HEK293 (cell line): ENCODE data around the gene ERAL1.

Source experiments
- BCL11A ChIP-seq: fragments of 450-650 bp; formaldehyde crosslinking; IDR thresholded peaks from 2 replicates; pipeline ENCODE4 v1.5.1; 2016; ENCODE audit warnings: low read depth, missing biosample characterization, missing genetic modification characterization
- GFI1B ChIP-seq: fragments of 450-650 bp; formaldehyde crosslinking; IDR thresholded peaks from 2 replicates; pipeline ENCODE4 v1.5.1; 2016; ENCODE audit warnings: missing biosample characterization, missing genetic modification characterization
- HIC1 ChIP-seq: fragments of 450-650 bp; formaldehyde crosslinking; IDR thresholded peaks from 2 replicates; pipeline ENCODE4 v1.5.1; 2016; ENCODE audit warnings: missing biosample characterization, missing genetic modification characterization
- HOXC10 ChIP-seq: sonication (generic); formaldehyde crosslinking; IDR thresholded peaks from 2 replicates; pipeline ENCODE4 v1.8.1; 2023; ENCODE audit warnings: mild to moderate bottlenecking, missing genetic modification reagents
- KLF16 ChIP-seq: fragments of 450-650 bp; formaldehyde crosslinking; IDR thresholded peaks from 2 replicates; pipeline ENCODE4 v1.5.1; 2017; ENCODE audit warnings: missing biosample characterization, missing genetic modification characterization
- KLF7 ChIP-seq: fragments of 450-650 bp; formaldehyde crosslinking; IDR thresholded peaks from 2 replicates; pipeline ENCODE4 v1.5.1; 2016; ENCODE audit warnings: missing biosample characterization, missing genetic modification characterization, borderline replicate concordance
- KLF9 ChIP-seq: fragments of 450-650 bp; formaldehyde crosslinking; IDR thresholded peaks from 2 replicates; pipeline ENCODE4 v1.5.1; 2016; ENCODE audit warnings: missing biosample characterization, missing genetic modification characterization, low read depth
- PRDM6 ChIP-seq: fragments of 450-650 bp; formaldehyde crosslinking; IDR thresholded peaks from 2 replicates; pipeline ENCODE4 v1.5.1; 2017; ENCODE audit warnings: missing biosample characterization, missing genetic modification characterization
- SCRT2 ChIP-seq: fragments of 450-650 bp; formaldehyde crosslinking; IDR thresholded peaks from 2 replicates; pipeline ENCODE4 v1.5.1; 2016; ENCODE audit warnings: missing biosample characterization, missing genetic modification characterization
- ZBTB6 ChIP-seq: fragments of 450-650 bp; formaldehyde crosslinking; IDR thresholded peaks from 2 replicates; pipeline ENCODE4 v1.5.1; 2017; ENCODE audit warnings: missing biosample characterization, missing genetic modification characterization
- ZFHX2 ChIP-seq: fragments of 450-650 bp; formaldehyde crosslinking; conservative IDR thresholded peaks from 2 replicates; pipeline ENCODE4 v1.5.1; 2016; ENCODE audit warnings: missing biosample characterization, missing genetic modification characterization
- ZFP69B ChIP-seq: fragments of 450-650 bp; formaldehyde crosslinking; IDR thresholded peaks from 2 replicates; pipeline ENCODE4 v1.5.1; 2016; ENCODE audit warnings: missing biosample characterization, missing genetic modification characterization
- ZIC2 ChIP-seq: fragments of 450-650 bp; formaldehyde crosslinking; IDR thresholded peaks from 2 replicates; pipeline ENCODE4 v1.5.1; 2016; ENCODE audit warnings: missing biosample characterization, missing genetic modification characterization
- ZNF146 ChIP-seq: fragments of 450-650 bp; formaldehyde crosslinking; IDR thresholded peaks from 2 replicates; pipeline ENCODE4 v1.5.1; 2016; ENCODE audit warnings: missing biosample characterization, missing genetic modification characterization
- ZNF157 ChIP-seq: fragments of 450-650 bp; formaldehyde crosslinking; IDR thresholded peaks from 2 replicates; pipeline ENCODE4 v1.5.1; 2016; ENCODE audit warnings: missing biosample characterization, missing genetic modification characterization
- ZNF18 ChIP-seq: fragments of 450-650 bp; formaldehyde crosslinking; IDR thresholded peaks from 2 replicates; pipeline ENCODE4 v1.5.1; 2016; ENCODE audit warnings: missing biosample characterization, missing genetic modification characterization
- ZNF2 ChIP-seq: fragments of 450-650 bp; formaldehyde crosslinking; IDR thresholded peaks from 2 replicates; pipeline ENCODE4 v1.5.1; 2016; ENCODE audit warnings: missing biosample characterization, missing genetic modification characterization
- ZNF214 ChIP-seq: fragments of 450-650 bp; formaldehyde crosslinking; IDR thresholded peaks from 2 replicates; pipeline ENCODE4 v1.5.1; 2017; ENCODE audit warnings: missing biosample characterization, mild to moderate bottlenecking, missing genetic modification characterization, borderline replicate concordance
- ZNF223 ChIP-seq: fragments of 450-650 bp; formaldehyde crosslinking; IDR thresholded peaks from 2 replicates; pipeline ENCODE4 v1.5.1; 2016; ENCODE audit warnings: missing biosample characterization, missing genetic modification characterization
- ZNF26 ChIP-seq: fragments of 450-650 bp; formaldehyde crosslinking; IDR thresholded peaks from 2 replicates; pipeline ENCODE4 v1.5.1; 2016; ENCODE audit warnings: missing biosample characterization, missing genetic modification characterization
- ZNF274 ChIP-seq, 2 experiments: fragments of 200-500 bp in 1 of 2; fragments of 450-650 bp in 1 of 2; sonication (Bioruptor generic) in 1 of 2; formaldehyde crosslinking in 1 of 2; IDR thresholded peaks; 2 replicates each; pipeline versions ENCODE4 v1.5.1 to v1.6.1; 2014 to 2016; ENCODE audit warnings: borderline replicate concordance in 1 of 2, inconsistent platforms in 1 of 2, low read length in 1 of 2, missing biosample characterization in 1 of 2, missing genetic modification characterization in 1 of 2
- ZNF311 ChIP-seq: fragments of 450-650 bp; formaldehyde crosslinking; IDR thresholded peaks from 2 replicates; pipeline ENCODE4 v1.5.1; 2017; ENCODE audit warnings: missing biosample characterization, missing genetic modification characterization, borderline replicate concordance
- ZNF335 ChIP-seq: fragments of 450-650 bp; formaldehyde crosslinking; conservative IDR thresholded peaks from 2 replicates; pipeline ENCODE4 v1.5.1; 2016; ENCODE audit warnings: missing biosample characterization, missing genetic modification characterization
- ZNF513 ChIP-seq: fragments of 450-650 bp; IDR thresholded peaks from 2 replicates; pipeline ENCODE4 v1.5.1; 2018; ENCODE audit warnings: missing biosample characterization, missing genetic modification characterization
- ZNF692 ChIP-seq: fragments of 450-650 bp; formaldehyde crosslinking; IDR thresholded peaks from 2 replicates; pipeline ENCODE4 v1.5.1; 2016; ENCODE audit warnings: missing biosample characterization, missing genetic modification characterization
- ZNF785 ChIP-seq: fragments of 450-650 bp; formaldehyde crosslinking; IDR thresholded peaks from 2 replicates; pipeline ENCODE4 v1.5.1; 2016; ENCODE audit warnings: missing biosample characterization, missing genetic modification characterization
- ZXDB ChIP-seq: fragments of 450-650 bp; formaldehyde crosslinking; IDR thresholded peaks from 2 replicates; pipeline ENCODE4 v1.5.1; 2016; ENCODE audit warnings: missing biosample characterization, missing genetic modification characterization

ERAL1 gene

GRCh38 chr17:28902819-28903545, 48.2 kb downstream of the ERAL1 start, which contains the start of gene DHRS13 (continued):
- TF ChIP-seq HIC1 (tag by site-specific recombination) = peak; percentile 45; the same call in 1 of the 2 replicates
- TF ChIP-seq GFI1B = no peak
- TF ChIP-seq HOXC10 (CRISPR knock-in tag) = peak; percentile 93; the same call in 1 of the 2 replicates
- TF ChIP-seq KLF9 (tag by site-specific recombination) = peak; percentile 96
- TF ChIP-seq ZNF214 = no peak
- peak; percentile 95 for TF ChIP-seq KLF16 (tag by site-specific recombination)
- TF ChIP-seq BCL11A (tag by site-specific recombination) = no peak
- no peak; the same call in 1 of the 2 replicates for TF ChIP-seq ZNF513
- TF ChIP-seq ZIC2 (tag by site-specific recombination) = peak; percentile 38; the same call in 1 of the 2 replicates
- TF ChIP-seq ZBTB6 (tag by site-specific recombination) = no peak
- 0 out of 2 replicates have a peak, but pooled peaks have one; percentile 40 for TF ChIP-seq KLF7 (tag by site-specific recombination)
- peak; percentile 52; the same call in 1 of the 2 replicates for TF ChIP-seq ZNF692 (tag by site-specific recombination)
- no peak for TF ChIP-seq ZNF26 (tag by site-specific recombination)
- TF ChIP-seq ZNF311 (tag by site-specific recombination) = no peak
- TF ChIP-seq ZNF335 = 0 out of 2 replicates have a peak, but pooled peaks have one; percentile 13
- TF ChIP-seq ZNF223 = no peak
- peak; percentile 85 for TF ChIP-seq ZNF2 (tag by site-specific recombination)
- peak; percentile 98 for TF ChIP-seq ZNF18
- TF ChIP-seq ZNF274 (IDR thresholded peaks at IDR 0.05; ENCODE audit: low read length) = no peak
- TF ChIP-seq ZNF274 (tag by site-specific recombination; IDR thresholded peaks at IDR 0.05; ENCODE audit: borderline replicate concordance) = no peak
- TF ChIP-seq SCRT2 (tag by site-specific recombination) = no peak
- no peak for TF ChIP-seq ZNF146
- no peak for TF ChIP-seq ZXDB (tag by site-specific recombination)
- TF ChIP-seq ZFHX2 (tag by site-specific recombination) = peak; percentile 99
- no peak for TF ChIP-seq ZNF785 (tag by site-specific recombination)
- peak; percentile 57; the same call in 1 of the 2 replicates for TF ChIP-seq ZFP69B (tag by site-specific recombination)
- TF ChIP-seq ZNF157 (tag by site-specific recombination) = no peak
- TF ChIP-seq PRDM6 (tag by site-specific recombination) = no peak
